Trophoblast cell (in vitro differentiated cells and primary cell): Measurements from ENCODE around the gene CSRP1.

Source experiments
- DNase-seq, 2 donors: peaks; one replicate each; pipeline ENCODE4 v3.0.0-alpha.2; 2016
- H2AFZ ChIP-seq: 2 replicates; pipeline ENCODE4 v1.6.1; 2013; ENCODE audit warnings: low read length, moderate library complexity, mild to moderate bottlenecking; ENCODE audit not compliant: insufficient read depth, poor library complexity
- H2AK5ac ChIP-seq: 2 replicates; pipeline ENCODE4 v1.6.1; 2013; ENCODE audit warnings: mild to moderate bottlenecking, low read length
- H2BK120ac ChIP-seq: 2 replicates; pipeline ENCODE4 v1.6.1; 2013; ENCODE audit warnings: low read length, mild to moderate bottlenecking, moderate library complexity; ENCODE audit not compliant: insufficient read depth, poor library complexity
- H2BK12ac ChIP-seq: 2 replicates; pipeline ENCODE4 v1.6.1; 2013; ENCODE audit warnings: mild to moderate bottlenecking, low read length, moderate library complexity
- H2BK5ac ChIP-seq: 2 replicates; pipeline ENCODE4 v1.6.1; 2013; ENCODE audit warnings: low read length, low read depth, moderate library complexity, mild to moderate bottlenecking; ENCODE audit not compliant: poor library complexity
- H3K14ac ChIP-seq: 2 replicates; pipeline ENCODE4 v1.6.1; 2013; ENCODE audit warnings: mild to moderate bottlenecking, low read length
- H3K18ac ChIP-seq: 2 replicates; pipeline ENCODE4 v1.6.1; 2013; ENCODE audit warnings: mild to moderate bottlenecking, low read length
- H3K23ac ChIP-seq: 2 replicates; pipeline ENCODE4 v1.6.1; 2013; ENCODE audit warnings: low read length
- H3K27ac ChIP-seq: 2 replicates; pipeline ENCODE4 v1.5.1; 2013; ENCODE audit warnings: low read depth, mild to moderate bottlenecking, inconsistent platforms, low read length, moderate library complexity
- H3K27me3 ChIP-seq: 2 replicates; pipeline ENCODE4 v1.6.1; 2013; ENCODE audit warnings: inconsistent platforms, mild to moderate bottlenecking, low read length, moderate library complexity; ENCODE audit not compliant: insufficient read depth
- H3K36me3 ChIP-seq, 2 experiments: 1 replicate in 1 of 2; 2 replicates in 1 of 2; pipeline ENCODE4 v1.6.1; 2013; ENCODE audit warnings: low read length in 2 of 2, mild to moderate bottlenecking in 2 of 2, moderate library complexity in 1 of 2; ENCODE audit not compliant: insufficient read depth in 2 of 2, control insufficient read depth in 1 of 2
- H3K4ac ChIP-seq: 2 replicates; pipeline ENCODE4 v1.6.1; 2013; ENCODE audit warnings: low read depth, mild to moderate bottlenecking, low read length, moderate library complexity
- H3K4me1 ChIP-seq, 2 experiments: 1 replicate in 1 of 2; 2 replicates in 1 of 2; pipeline ENCODE4 v1.6.1; 2013; ENCODE audit warnings: low read length in 2 of 2, mild to moderate bottlenecking in 2 of 2, moderate library complexity in 1 of 2; ENCODE audit not compliant: insufficient read depth in 2 of 2, control insufficient read depth in 1 of 2
- H3K4me2 ChIP-seq: 2 replicates; pipeline ENCODE4 v1.6.1; 2013; ENCODE audit warnings: inconsistent platforms, mild to moderate bottlenecking, low read length, moderate library complexity
- H3K4me3 ChIP-seq: 2 replicates; pipeline ENCODE4 v1.5.1; 2013; ENCODE audit warnings: mild to moderate bottlenecking, low read depth, low read length, inconsistent platforms
- H3K79me1 ChIP-seq: one replicate; pipeline ENCODE4 v1.6.1; 2013; ENCODE audit warnings: low read length
- H3K79me2 ChIP-seq: 2 replicates; pipeline ENCODE4 v1.6.1; 2013; ENCODE audit warnings: low read length, mild to moderate bottlenecking; ENCODE audit not compliant: control insufficient read depth, insufficient read depth, poor library complexity
- H3K9ac ChIP-seq: 2 replicates; pipeline ENCODE4 v1.6.1; 2013; ENCODE audit warnings: mild to moderate bottlenecking, low read length
- H3K9me3 ChIP-seq: 2 replicates; pipeline ENCODE4 v1.6.1; 2013; ENCODE audit warnings: low read depth, mild to moderate bottlenecking, control low read depth, inconsistent platforms, low read length; ENCODE audit not compliant: insufficient read depth
- H4K12ac ChIP-seq: 2 replicates; pipeline ENCODE4 v1.6.1; 2013; ENCODE audit warnings: low read depth, mild to moderate bottlenecking, low read length, moderate library complexity
- H4K8ac ChIP-seq: 2 replicates; pipeline ENCODE4 v1.6.1; 2013; ENCODE audit warnings: low read depth, mild to moderate bottlenecking, low read length, moderate library complexity
- H4K91ac ChIP-seq: one replicate; pipeline ENCODE4 v1.6.1; 2013; ENCODE audit warnings: low read depth, mild to moderate bottlenecking, low read length, moderate library complexity
- WGBS: extraction: QIAGEN DNeasy Blood & Tissue Kit; methylation state at CpG from one replicate; pipeline ENCODE4 v1.1.7; 2013; ENCODE audit warnings: missing lambda C conversion rate; ENCODE audit not compliant: insufficient read length, insufficient coverage; ENCODE audit errors: extremely low coverage; 5-methylcytosine and 5-hydroxymethylcytosine counted together

Gene CSRP1

GRCh38 chr1:201531551-201532425 lies 24.9 kb upstream of the CSRP1 start:
- H4K12ac ChIP-seq = no peak overlapping the region
- H3K4ac ChIP-seq = no peak overlapping the region
- peaks cover 11 to 29% of the 10 kb centered on the region in 2 experiments for H3K4me1 ChIP-seq
- no CpG with 5 or more reads among the region's 9 CpGs for WGBS
- H2BK5ac ChIP-seq = peak overlapping the region; percentile 15
- H3K79me1 ChIP-seq = peaks cover 17% of the 10 kb centered on the region
- DNase-seq = no peak
- no peaks in the 10 kb centered on the region for H3K27me3 ChIP-seq
- no peaks in the 10 kb centered on the region for H3K36me3 ChIP-seq
- H3K18ac ChIP-seq = peak overlapping the region; percentile 34
- H2BK12ac ChIP-seq = peak overlapping the region; percentile 85
- peak overlapping the region; percentile 64 for H4K91ac ChIP-seq
- H3K27ac ChIP-seq = no peak overlapping the region
- H3K9me3 ChIP-seq = no peaks in the 10 kb centered on the region
- H4K8ac ChIP-seq = peak overlapping the region; percentile 64
- H3K14ac ChIP-seq = peak overlapping the region; percentile 50
- H3K4me3 ChIP-seq = no peak overlapping the region
- H3K9ac ChIP-seq = no peak overlapping the region
- H3K23ac ChIP-seq = no peak overlapping the region
- H2AK5ac ChIP-seq = peak overlapping the region; percentile 50
- no peaks in the 10 kb centered on the region for H3K79me2 ChIP-seq
- H3K4me2 ChIP-seq = no peak overlapping the region
- H2AFZ ChIP-seq = no peak overlapping the region
- peak overlapping the region; percentile 52 for H2BK120ac ChIP-seq

GRCh38 chr1:201530741-201531531 lies 24.0 kb upstream of the CSRP1 start:
- Histone ChIP-seq H4K12ac (no peak overlapping the region), H3K23ac (no peak overlapping the region), H2AK5ac (peak overlapping the region; percentile 33), H3K14ac (peak overlapping the region; percentile 8), H3K4me3 (no peak overlapping the region), H2BK12ac (peak overlapping the region; percentile 85), H3K79me1 (peaks cover 17% of the 10 kb centered on the region), H3K18ac (peak overlapping the region; percentile 28), H2AFZ (no peak overlapping the region), H3K4me2 (no peak overlapping the region), H3K9me3 (no peaks in the 10 kb centered on the region), H2BK120ac (peak overlapping the region; percentile 52), H3K79me2 (no peaks in the 10 kb centered on the region), H3K36me3 (no peaks in the 10 kb centered on the region), H3K27ac (no peak overlapping the region), H3K4ac (no peak overlapping the region), H3K4me1 (peaks cover 11 to 26% of the 10 kb centered on the region in 2 experiments), H3K27me3 (no peaks in the 10 kb centered on the region), H4K8ac (peak overlapping the region; percentile 64), H2BK5ac (peak overlapping the region; percentile 15), H3K9ac (no peak overlapping the region), H4K91ac (peak overlapping the region; percentile 64)
- DNase-seq = peak; percentile 77 to 89
- WGBS = no CpG with 5 or more reads among the region's 26 CpGs

- no peak for DNase-seq
- Histone ChIP-seq H3K23ac (no peak overlapping the region), H2AK5ac (no peak overlapping the region), H2BK12ac (no peak overlapping the region), H3K27ac (no peak overlapping the region), H3K4me2 (no peak overlapping the region), H2BK5ac (no peak overlapping the region), H3K27me3 (no peaks in the 10 kb centered on the region), H3K18ac (no peak overlapping the region), H3K4me1 (peaks cover 7 to 19% of the 10 kb centered on the region in 2 experiments), H3K9me3 (no peaks in the 10 kb centered on the region), H3K79me1 (peaks cover 15% of the 10 kb centered on the region), H4K12ac (no peak overlapping the region), H3K79me2 (no peaks in the 10 kb centered on the region), H4K8ac (no peak overlapping the region), H2BK120ac (no peak overlapping the region), H2AFZ (no peak overlapping the region), H3K4me3 (no peak overlapping the region), H4K91ac (no peak overlapping the region), H3K36me3 (no peaks in the 10 kb centered on the region), H3K14ac (no peak overlapping the region), H3K9ac (no peak overlapping the region), H3K4ac (no peak overlapping the region)
- 89% methylated on average over 1 of the region's 3 CpGs for WGBS
These were observed 21.8 kb upstream of the CSRP1 start for GRCh38 chr1:201528631-201529252.

- no peak overlapping the region for H4K91ac ChIP-seq
- WGBS = no CpG with 5 or more reads among the region's 5 CpGs
These were observed 21.0 kb upstream of the CSRP1 start for GRCh38 chr1:201527879-201528278.

More at GRCh38 chr1:201527879-201528278, 21.0 kb upstream of the CSRP1 start:
- Histone ChIP-seq H2AFZ (no peak overlapping the region), H3K4me1 (peaks cover 5 to 16% of the 10 kb centered on the region in 2 experiments), H3K14ac (no peak overlapping the region), H2BK5ac (no peak overlapping the region), H3K79me2 (no peaks in the 10 kb centered on the region), H3K36me3 (no peaks in the 10 kb centered on the region), H4K8ac (no peak overlapping the region), H3K4me2 (no peak overlapping the region), H3K9me3 (no peaks in the 10 kb centered on the region), H2BK120ac (no peak overlapping the region), H3K79me1 (peaks cover 15% of the 10 kb centered on the region), H3K4ac (no peak overlapping the region), H2AK5ac (no peak overlapping the region), H3K9ac (no peak overlapping the region), H3K4me3 (no peak overlapping the region), H3K18ac (no peak overlapping the region), H3K27me3 (no peaks in the 10 kb centered on the region), H3K23ac (no peak overlapping the region), H2BK12ac (no peak overlapping the region), H4K12ac (no peak overlapping the region), H3K27ac (no peak overlapping the region)
- DNase-seq = no peak
